Islet of Langerhans (tissue), 1 donor: ENCODE results near the gene CD207.

Experiments
- FAIRE-seq: peaks from one replicate; lab custom pipeline; 2011; peaks lifted over from hg19 to GRCh38; lab: Jason Lieb, UNC

The CD207 gene

GRCh38 chr2:70793450-70793849, 42.2 kb downstream of the CD207 start:
- no peak for FAIRE-seq

GRCh38 chr2:70790136-70790828, 45.3 kb downstream of the CD207 start, which contains the start of gene FIGLA:
Gene FIGLA (minus strand): TSS chr2:70790643. CDS start chr2:70790638, 5 bp downstream.
- FAIRE-seq = no peak

DNA sequence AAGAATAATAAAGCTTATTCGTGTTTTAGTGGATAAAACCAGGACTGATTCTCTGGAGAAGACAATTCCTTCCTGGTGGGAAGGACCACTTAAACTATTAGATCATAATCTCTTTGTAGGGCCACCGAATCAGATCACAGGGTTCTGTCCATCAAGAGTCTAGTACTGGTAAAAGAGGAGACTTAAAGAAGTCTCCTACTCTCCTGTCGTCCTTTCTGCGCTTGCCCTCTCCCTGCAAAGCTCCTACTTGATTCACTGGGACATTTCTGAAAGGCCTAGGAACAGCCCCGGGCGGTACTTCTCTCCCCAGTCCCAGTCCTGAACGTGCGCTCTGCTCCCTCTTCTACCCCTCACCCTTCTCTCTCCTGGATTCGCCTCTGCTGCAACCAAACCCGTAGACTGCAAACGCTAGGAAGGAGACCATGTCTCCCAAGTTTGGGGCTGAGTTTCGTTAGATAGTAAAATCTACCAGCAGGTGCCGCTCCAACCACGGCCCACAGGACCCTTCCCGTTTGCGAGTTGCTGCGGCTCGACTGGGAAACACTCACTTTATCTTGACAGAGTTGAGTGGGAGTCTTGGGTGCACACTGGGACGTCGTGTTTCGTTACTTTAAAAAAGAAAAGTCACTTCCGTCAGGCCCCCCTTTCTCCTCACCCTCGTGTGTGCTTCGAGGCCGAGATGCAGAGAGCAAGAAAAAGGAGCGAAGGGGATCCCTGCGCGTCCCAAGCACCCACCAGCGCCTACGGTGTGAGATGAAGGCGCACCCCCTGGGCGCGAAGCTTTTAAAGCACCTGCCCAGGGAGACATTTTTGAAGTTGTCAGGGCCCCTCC, 46.1 kb downstream of the CD207 start:
- no peak for FAIRE-seq

DNA sequence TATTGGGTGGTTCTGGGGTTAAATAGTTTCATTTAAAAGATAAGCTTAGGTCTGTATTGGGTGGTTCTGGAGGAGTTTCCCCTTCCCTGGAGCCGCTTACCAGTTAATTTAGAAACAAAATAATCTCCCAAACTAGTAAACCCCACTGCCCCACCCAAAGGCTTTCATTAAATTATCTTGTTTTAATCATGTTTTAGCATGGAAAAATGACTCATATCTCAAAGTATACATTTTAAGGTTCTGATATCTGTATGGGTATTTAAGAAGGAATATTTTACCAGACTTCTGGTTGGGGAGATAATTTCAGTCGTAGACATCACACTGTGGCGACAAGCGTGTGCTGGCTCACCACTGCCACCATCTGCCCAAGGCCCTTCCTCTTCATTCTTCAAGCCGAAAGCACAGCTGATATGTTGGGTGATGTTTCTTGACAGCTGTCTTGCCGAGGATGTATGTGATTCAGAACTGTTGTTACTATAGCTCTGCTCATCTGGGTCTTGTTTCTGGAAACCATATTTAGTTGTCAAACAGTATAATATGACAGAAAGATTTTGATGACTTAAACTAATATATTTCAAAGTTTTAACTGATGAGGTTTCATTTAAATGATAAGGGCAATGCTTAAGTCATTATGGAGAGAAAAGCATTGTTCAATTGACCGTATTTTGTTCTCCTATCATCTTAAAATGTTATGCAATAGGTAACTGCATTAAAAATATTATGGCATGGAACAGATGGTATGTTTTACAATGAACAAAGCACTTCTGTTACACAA, 50.3 kb downstream of the CD207 start:
- no peak for FAIRE-seq

- no peak for FAIRE-seq
Measured at GRCh38 chr2:70784320-70784719, 51.3 kb downstream of the CD207 start.
